Progenitor cell of endocrine pancreas (in vitro differentiated cells): ENCODE data around the gene AXDND1. TPM values are rescaled to one million over a fixed set of nuclear protein-coding genes. Genes with fewer than 3 reads are reported as not detected.

ENCODE experiments used
- DNase-seq: peaks from one replicate; pipeline ENCODE4 v3.0.0; 2021; ENCODE audit warnings: low spot score; ENCODE audit not compliant: unreplicated experiment
- H3K27ac Mint-ChIP-seq: 2 replicates; pipeline ENCODE4 v1.8.0; 2021; ENCODE audit warnings: mild to moderate bottlenecking, moderate library complexity, mixed read lengths
- H3K27me3 Mint-ChIP-seq: 2 replicates; pipeline ENCODE4 v1.8.0; 2021; ENCODE audit warnings: mixed read lengths
- H3K36me3 Mint-ChIP-seq: 2 replicates; pipeline ENCODE4 v1.8.0; 2022; ENCODE audit warnings: mixed read lengths; ENCODE audit not compliant: insufficient read depth
- H3K4me1 Mint-ChIP-seq: 2 replicates; pipeline ENCODE4 v1.8.0; 2021; ENCODE audit warnings: low read depth, mixed read lengths
- H3K4me3 Mint-ChIP-seq: 2 replicates; pipeline ENCODE4 v1.8.0; 2021; ENCODE audit warnings: low read depth, mild to moderate bottlenecking, moderate library complexity, mixed read lengths
- H3K9me3 Mint-ChIP-seq: 2 replicates; pipeline ENCODE4 v1.8.0; 2021; ENCODE audit warnings: low read depth, mixed read lengths
- CTCF ChIP-seq: fragments of 200-600 bp; sonication (generic); IDR thresholded peaks from one replicate; pipeline ENCODE4 v1.5.0; 2021; ENCODE audit warnings: antibody characterized with exemption, mild to moderate bottlenecking; ENCODE audit not compliant: unreplicated experiment
- total RNA-seq: library from RNA; stranded (reverse); gene quantifications from 2 replicates; pipeline ENCODE4 v1.2.1, GENCODE V29; 2021

The AXDND1 gene
- total RNA-seq, 1 donor from 2014 or later = 2.5 TPM

GRCh38 chr1:179599623-179600249 lies 234.0 kb downstream of the AXDND1 start:
- H3K4me3 Mint-ChIP-seq = no peak overlapping the region
- peak; percentile 65 for TF ChIP-seq CTCF
- no peaks in the 10 kb centered on the region for H3K27me3 Mint-ChIP-seq
- no peak overlapping the region for H3K27ac Mint-ChIP-seq
- no peak for DNase-seq
- H3K4me1 Mint-ChIP-seq = no peaks in the 10 kb centered on the region
- H3K9me3 Mint-ChIP-seq = peaks cover 23% of the 10 kb centered on the region
- H3K36me3 Mint-ChIP-seq = peaks cover 4% of the 10 kb centered on the region

GRCh38 chr1:179601093-179601492 lies 235.3 kb downstream of the AXDND1 start:
- peaks cover 23% of the 10 kb centered on the region for H3K9me3 Mint-ChIP-seq
- no peak overlapping the region for H3K4me3 Mint-ChIP-seq
- no peaks in the 10 kb centered on the region for H3K27me3 Mint-ChIP-seq
- no peaks in the 10 kb centered on the region for H3K4me1 Mint-ChIP-seq
- peaks cover 4% of the 10 kb centered on the region for H3K36me3 Mint-ChIP-seq
- no peak for DNase-seq
- no peak for TF ChIP-seq CTCF
- no peak overlapping the region for H3K27ac Mint-ChIP-seq

Other genes with a start within 250 kb of the AXDND1 start
- 23.7 and 25.1 TPM in 2 replicates for gene ABL2, start 136.3 kb upstream of the AXDND1 start, total RNA-seq
- gene SOAT1, start 72.2 kb upstream of the AXDND1 start, total RNA-seq = 61.1 and 61.5 TPM in 2 replicates
- 0.18 TPM in 1 of 2 replicates, not detected in the other for gene NPHS2, start 210.0 kb downstream of the AXDND1 start, total RNA-seq
- 0.12 and 0.18 TPM in 2 replicates for gene TDRD5, start 225.9 kb downstream of the AXDND1 start, total RNA-seq